AG08396 (cell line): ENCODE measurements around the gene DAPK1.
A peak's percentile ranks its signal among the peaks of the same experiment; 100 is the strongest.

ENCODE experiments used
- DNase-seq: peaks from one replicate; pipeline ENCODE4 v3.0.0; 2012; ENCODE audit warnings: low spot score, mixed read lengths

The DAPK1 gene

DNA sequence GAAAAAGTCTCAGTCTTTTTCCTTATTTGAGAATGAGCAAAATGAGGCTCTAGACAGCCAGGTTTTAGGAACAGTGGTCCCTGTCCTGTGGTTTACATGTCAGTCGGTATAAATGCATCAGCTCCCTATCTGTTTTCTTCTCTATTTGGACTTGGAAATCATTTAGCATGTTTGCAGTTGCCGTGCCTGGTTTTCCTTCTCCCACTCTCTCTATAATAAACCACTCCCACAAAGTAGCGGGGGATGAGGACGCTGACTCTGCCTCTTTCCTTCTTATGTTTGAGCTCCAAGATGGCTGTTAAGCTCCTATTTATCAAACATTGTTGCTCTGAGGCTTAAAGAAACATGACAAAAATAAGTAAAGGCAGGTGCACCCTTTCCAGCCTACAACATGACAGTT lies 171.1 kb downstream of the DAPK1 start:
- DNase-seq: no peak

DNA sequence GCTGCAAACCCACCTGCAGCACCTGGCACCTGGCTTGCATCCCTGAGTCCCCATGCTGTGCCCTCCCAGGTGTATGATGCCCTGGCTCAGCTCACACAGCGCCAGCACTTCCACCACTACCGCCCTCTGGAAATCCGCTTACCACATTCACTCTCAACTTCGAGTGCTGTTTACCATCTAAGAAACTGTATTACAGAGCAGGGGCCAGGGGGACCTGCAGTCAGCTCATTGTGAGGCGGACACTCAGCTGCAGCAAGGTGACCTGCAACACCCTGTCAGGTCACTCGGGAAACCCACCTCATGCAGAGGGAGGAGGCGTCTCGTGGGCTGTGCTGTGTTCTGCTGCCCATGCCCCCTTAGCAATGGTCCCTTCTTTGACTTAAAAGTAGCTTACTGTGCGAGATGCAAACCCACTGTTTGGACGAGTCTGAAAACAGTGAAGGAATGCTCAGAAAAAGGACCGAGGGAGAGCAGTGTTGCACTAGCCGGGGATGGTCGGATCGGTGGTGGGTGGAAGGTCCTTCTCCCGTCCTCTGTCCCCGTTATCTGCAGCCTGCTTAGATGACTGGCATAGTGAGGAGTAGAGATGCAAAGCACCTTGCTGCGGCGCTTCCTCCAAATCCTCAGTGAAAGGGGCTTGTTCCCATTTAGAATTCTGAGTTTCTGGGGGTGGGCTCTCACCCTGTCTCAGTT lies 173.1 kb downstream of the DAPK1 start:
- DNase-seq: no peak

DNA sequence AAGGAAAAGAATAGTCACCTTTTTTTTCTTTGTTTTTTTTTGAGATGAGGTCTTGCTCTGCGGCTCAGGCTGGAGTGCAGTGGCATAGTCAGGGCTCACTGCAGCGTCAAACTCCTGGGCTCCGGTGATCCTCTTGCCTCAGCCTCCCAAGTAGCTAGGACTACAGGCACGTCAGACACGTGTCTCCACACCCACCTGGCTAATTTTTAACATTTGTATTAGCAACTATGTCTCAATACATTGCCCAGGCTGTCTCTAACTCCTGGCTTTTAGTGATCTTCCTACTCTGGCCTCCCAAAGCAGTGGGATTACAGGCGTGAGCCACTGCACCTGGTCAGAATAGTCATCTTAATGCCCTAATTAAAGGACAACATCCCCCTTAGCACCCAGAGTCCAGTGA lies 173.8 kb downstream of the DAPK1 start:
- DNase-seq: no peak

DNA sequence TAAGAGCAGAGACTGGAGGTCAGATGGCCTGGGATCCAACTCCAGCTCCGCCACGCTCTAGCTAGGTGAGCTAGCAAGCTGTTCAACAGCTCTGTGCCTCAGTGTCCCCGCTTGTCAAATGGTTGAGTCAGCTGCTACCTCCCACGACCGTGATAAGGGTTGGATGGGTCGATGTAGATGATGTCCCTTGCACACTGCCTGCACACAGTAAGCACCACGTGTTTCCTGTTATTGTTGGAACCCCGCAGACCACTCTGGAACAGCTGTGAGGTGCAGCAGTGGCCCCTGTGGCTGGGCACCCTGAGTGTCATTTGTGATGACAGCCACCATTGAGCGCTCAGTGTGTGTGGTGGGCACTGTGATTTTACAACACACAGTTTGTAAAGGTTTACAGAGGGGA lies 174.3 kb downstream of the DAPK1 start:
- no peak for DNase-seq

DNA sequence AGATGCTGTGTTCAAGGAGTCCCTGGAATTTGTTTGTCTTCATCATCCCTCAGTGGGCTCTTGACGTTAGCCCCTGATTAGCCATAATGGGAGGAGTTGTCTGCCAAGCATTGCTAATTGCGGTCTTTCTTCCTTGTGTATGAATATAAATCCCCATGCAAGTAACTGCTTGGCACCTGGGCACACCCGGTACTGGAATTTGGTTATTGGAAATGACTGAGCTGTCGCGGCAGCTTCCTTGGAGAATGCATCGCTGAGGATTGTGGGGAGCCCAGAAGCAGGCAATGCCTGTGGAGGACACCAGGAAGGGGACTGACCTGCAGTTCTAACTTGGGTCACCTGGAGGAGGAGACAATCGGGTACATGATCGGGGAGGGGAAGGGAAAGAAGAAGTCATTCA lies 174.9 kb downstream of the DAPK1 start:
- no peak for DNase-seq

DNA sequence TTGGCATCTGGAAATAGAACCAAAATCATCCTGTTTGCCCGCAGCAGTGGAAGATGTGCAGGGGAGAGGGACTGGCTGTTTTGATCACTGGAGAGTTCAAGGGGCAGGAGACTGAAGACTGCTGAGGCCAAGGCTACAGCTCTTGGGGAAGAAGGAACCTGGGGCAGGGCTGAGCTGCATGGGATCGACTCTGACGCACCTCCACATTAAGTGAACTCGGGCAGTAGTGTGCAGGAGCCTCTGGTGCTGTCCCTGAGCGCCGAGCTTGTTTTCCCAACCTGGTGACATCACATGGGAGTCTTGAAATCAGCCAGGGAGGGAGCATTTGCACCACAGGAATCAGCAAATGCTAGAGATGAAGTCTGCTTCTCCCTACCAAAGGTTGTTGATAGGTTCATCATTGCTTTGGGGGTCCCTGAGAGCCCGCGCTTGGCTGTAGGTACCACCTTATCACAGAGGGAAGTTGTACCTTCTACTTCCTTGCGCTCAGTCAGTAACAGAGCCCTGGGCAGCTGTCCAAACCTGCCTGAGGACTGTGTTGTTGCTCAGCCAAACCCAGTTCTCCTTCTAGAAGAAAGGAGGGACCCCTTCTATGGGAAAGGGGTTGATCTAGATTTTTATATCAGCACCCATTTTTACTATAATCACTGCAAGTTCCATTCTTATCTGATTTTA lies 175.9 kb downstream of the DAPK1 start:
- DNase-seq: no peak

DNA sequence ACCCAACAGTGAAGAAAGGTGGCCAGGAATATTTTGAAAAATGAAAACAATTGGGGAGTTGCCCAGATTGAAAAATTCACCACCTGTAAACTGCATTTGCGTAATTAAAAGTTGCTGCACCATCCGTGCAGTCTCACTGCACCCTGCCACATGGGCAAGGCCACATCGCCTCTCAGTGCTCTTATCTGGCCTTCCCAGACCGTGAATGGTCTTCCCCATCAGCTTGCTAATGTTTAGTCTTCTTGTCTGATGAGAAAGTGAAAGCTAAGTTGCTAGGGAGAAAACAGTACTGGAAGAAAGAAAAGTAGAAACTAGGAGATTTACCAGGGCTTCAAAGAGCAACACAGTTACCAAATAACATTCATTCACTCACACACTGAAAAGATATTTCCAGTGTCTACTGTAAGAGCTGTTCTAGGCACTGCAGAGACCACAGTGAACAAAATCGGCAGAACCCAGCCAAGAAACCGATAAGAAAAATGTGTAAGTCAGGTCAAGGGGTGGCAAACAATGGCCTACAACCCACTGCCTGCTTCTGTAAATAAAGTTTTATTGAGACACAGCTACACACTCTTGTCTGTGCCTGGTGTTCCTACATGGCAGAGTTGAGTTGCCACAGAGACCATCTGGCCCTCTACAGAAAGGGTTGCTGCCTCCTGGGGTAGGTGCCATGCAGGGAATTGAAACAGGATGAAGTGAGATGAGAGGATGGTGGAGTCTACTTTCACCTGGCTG lies 177.1 kb downstream of the DAPK1 start:
- no peak for DNase-seq

DNA sequence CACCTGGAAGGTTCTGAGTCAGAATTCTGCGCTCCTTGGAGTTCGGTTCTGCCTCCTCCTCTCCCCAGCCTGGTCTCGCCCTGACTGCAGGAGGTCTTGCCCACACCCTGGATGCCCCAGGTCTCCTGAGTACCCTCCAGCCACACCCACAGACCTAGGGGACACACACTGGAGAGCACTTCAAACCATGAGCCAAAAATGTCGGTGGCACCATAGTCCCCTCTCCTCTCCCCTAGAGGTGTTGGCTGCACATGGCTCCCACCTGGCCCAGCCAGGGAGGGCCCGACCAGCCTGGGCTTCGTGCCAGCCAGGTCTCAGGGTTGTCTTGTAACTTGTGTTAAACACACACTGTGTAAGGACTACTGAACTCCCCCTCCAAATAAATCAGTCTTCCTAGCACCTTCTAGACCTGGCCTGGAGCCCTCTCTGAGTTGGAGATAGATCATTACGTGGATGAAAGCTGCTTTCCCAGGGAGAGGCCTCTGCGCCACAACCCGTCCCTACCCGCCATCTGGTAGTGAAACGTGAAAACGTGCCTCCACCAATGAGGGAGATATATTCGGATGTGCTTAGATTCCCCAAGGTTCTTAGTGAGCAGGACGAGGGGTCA lies 178.3 kb downstream of the DAPK1 start:
- no peak for DNase-seq

DNA sequence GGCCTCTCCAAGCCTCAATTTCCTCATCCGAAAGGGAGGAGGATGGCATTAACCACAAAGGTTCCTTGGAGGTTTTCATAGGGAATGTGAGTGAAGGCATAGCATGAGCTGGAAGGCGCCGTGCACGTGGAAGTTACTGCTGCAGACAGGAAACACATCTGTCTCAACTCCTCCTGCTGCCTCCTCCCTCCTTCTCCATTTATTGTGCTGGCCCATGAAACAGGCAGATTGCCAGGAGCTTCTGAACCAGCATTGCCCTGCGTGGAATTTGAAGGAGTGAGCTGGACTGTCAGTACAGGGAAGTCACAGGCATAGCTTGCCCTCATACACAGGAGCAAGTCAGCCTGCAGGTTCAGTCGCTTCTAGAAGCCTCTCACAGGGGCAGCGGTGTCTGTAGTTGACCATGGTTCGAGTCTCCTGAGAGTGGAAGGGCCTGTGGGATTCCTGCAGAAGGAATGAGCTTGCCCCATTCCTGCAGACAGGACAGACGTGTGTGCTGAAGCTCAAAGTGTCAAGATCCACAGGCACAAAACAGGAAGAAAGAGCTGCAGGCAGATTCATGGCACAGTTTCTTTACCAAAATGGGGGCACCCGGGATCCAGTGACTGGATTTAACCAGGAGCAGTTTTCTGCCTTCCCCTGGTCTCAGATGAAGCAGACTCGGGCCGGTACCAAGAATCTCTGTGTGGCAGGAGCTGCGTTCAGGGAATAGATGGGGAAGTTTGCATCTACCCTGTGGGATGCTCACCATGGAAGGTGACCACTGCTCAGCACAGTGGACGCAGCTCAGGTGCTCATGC lies 179.5 kb downstream of the DAPK1 start:
- DNase-seq: no peak

DNA sequence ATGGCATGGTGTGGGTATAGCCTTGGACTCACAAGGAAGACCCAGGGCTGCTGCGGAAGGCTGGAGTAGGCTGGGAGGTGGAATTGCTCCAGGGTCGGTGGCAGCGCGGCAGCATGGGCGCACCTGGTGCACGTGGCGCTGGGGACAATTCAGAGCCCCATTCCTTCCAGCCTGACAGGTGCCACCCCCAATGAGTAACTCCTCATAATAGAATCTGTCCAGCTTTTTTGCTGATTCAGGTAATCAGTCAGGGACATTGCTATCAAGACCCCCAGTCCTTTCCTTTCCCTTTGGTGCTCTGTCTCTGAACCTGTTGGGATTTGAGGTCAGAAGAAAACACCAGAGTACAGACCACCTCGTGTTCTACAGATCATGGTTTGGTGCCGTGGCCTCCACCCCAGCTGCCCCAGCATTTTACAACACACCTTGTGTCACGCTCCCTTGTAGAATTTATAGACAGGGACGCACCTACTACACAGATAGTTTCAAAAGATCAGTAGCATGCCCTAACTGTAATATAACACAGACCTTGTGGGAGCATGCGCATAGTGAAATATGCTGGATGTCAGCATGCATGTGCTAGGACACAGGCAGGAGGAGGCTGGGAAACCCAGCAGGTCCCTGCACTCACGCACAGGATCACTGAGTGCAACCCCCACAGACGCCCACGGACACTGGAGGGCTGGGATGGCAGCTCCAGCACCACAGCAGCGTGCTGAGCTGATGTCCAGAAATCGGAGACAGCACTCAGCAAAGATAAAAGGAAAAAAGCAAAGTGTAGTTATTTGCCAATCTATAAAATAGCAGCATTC lies 180.3 kb downstream of the DAPK1 start:
- DNase-seq: no peak

DNA sequence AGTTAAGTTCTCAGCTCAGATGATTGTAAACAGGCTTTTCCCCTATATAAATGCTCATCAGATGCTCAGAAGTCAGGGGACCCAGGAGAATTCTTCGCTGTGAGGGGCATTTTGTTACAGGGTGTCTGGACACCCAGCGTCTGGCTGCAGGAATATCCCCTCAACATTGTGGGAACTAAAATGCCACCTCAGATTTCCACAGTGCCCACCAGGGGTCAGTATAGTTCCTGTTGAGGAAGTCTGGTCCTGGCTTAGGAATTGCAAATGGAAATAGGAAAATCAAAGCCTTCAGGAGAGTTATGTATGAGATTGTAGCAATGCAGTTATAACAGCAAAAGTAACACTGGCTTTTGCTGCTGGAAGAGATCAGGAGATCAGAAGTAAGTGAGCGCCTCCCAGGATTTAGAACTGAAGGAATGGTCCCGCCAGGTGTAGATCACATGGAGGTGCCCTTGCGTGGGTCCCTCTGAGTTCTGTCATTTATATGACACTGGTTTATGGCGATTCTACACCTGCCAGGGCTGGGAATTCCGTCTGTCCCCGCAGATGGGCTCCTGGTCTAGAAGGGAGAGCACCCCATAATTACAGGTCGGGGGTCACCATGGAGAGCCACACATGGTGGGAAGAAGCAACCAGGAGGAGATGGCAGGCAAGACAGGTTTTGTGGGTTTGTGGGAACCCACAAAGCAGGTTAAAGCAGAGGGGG lies 181.1 kb downstream of the DAPK1 start:
- DNase-seq: peak; percentile 83

DNA sequence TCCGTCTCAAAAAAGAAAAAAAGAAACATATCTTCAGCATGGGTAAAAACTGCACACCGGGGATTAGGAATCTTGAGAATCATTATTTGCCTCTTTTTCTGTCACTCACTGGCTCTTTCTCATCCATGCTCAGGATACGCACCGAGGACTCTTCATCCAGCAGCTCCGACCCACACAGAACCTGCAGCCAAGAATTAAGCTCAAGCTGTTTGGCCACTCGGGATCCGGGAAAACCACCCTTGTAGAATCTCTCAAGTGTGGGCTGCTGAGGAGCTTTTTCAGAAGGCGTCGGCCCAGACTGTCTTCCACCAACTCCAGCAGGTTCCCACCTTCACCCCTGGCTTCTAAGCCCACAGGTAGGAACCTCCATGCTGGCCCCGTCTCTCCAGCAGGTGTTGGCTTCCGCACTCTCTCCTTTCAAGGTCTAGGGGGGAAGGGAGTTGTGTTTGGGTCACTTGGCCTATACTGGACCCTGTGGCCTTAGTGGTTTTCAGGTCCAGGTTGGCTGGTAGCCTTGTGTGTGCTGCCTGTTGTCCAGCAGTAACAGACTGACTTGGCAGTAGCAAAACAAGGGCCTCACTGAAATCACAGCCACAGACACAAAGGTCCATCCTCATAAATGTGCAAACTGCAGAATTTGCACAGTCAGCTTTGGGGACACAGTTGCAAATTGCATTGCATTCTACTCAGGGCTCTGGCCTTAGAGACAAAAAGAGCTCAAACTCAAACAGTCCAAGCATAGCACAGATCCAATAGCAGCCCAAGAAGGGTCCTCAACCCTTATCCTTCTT lies 183.8 kb downstream of the DAPK1 start:
- DNase-seq: no peak

DNA sequence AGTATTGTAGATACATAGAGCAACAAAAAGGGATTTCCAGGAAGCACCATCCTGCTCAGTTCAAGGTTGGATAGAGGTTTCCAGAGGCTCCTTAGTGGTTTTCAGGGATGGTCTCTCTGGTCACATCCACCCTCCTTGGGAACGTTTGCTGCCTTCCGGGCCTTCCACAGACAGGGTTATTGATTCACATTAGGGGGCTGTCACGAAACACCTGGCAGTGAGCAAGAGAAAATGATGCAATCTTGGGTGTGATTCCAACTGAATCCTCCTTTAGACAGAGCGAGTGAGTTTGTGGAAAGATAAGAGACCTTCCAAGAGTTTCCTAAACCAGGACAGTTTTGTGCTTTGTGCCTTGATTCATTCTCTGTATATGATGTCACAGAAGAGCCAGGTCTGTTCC lies 184.4 kb downstream of the DAPK1 start:
- no peak for DNase-seq

DNA sequence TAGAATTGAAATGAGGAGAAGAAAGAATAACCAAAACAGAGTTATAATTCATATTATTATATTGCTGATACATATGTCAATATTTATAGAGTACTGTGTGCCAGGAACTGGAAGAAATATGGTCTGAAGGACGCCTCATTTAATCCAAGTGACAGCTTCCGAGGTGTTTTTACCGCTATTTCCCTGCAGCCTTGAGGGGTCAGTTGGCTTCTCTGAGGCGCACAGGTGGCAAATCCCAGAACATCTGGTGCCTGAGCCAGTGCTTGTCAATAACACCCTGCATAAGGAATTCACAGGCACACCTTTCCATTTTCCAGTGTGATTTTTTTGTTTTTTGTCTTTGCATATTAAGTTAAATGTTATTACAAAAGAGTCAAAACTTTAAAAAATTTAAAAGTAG lies 185.0 kb downstream of the DAPK1 start:
- DNase-seq: no peak

DNA sequence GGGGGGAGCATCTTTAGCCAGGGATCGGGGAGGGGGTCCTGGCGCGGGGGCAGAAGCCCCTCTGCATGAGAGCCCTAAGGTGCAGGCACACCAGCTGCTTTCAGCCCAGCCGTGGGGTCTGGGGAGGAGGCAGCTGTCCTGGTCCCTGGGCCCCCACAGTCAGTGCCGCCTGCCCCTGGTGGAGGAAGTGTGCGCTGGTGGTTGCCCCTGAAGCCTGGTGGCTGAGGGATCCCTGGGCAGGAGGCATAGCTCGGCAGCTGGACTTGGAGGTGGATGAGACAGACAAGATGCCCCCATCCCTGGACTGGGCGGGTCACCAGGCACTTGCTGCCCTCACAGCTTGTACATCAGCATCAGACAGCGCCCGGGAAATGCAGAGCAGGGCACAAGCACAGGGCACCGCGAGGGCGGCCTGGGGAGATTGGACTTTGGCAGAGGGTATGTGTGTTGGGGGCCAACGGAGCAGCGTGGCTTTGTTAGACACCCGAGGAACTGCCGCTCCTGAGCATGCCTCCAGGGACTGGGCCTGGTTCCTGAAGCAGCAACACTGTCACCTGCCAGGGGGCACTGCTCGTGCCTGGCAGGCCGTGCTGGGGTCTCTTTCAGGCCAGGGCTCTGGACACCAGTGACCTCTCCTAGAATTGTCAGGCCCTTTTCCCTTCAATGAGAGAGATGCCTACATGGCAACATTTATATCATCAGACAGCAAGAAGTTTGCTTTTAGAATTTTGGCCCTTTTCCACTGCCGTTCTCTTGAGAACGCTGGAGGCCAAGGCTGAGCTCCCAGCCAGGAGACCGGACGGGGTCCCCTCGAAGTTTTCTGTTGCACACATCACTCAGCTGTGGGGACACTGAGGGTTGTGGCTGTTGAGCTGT lies 186.3 kb downstream of the DAPK1 start:
- no peak for DNase-seq

DNA sequence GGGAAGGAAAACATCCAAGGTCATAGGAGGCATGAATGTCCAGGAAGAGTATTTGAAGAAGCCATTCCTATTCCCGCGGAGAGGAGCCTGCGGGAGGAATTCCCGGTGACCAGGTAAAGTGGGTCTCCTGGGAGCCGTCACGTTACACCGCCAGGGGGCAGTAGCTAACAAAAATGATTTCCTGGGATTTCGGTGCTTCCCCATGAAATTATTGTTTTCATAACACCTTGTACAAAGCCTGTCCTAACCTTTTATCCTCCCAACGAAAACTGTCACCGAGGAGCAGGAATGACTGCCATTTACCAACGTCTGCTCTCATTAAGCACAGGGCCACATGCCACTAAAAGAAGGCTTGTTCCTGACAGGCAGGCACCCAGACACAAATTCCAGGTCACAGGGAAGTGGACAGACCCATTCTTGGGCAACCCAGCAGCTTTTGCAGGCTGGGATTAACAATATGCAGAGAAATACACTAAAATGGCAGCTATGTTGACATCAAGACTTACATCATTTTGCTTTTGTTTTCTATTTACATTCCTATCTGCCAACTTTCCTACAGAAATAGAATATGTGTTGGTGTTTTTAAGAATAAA lies 187.1 kb downstream of the DAPK1 start:
- DNase-seq: peak; percentile 71

DNA sequence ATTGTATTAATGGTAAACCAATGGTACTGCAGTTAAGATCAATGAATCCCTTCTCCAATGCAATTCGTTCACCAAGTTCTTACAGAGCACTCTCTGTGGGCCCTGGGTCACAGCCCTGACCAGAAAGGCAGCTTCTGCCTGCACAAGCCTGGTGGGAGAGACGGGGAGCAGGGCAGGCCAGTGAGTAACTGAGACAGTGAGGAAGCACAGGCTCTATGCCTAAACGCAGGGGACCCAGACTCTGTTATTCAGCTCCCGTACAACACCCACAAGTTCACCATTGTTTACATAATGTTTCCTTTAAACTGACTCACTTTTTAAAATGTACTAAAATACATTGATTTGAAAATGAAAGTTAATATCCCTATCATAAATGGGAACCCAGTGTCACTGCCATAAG lies 187.8 kb downstream of the DAPK1 start:
- no peak for DNase-seq

DNA sequence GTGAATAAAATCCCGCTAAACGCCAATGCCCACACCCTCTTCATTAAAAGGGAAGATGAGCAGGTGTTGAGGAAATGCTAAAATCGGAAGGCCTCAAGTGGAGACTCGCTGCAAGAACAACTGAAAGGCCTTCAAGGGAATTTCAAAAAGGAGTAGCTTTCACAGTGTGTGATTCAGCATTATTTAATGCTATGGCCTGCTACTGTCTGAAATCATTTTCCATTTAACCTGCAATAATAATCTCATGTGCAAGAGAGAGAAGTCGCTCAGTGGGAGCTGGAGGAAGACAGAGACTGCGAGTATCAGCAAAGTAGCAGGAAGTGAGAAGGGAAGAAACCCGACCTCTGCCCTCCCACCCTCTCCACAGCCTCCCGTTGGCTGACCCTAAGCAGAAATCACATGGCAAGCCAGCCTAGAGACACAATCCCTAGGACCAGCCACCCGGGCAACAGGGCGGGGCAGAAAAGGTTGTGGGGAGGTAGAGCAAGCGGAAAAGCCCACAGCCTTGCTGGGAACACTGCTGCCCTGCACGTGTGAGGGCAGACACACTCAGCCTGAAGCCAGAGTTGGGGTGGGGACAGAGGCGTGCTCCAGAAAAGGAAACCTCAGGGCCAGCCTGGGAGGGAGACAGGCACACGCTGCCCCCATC lies 188.3 kb downstream of the DAPK1 start:
- no peak for DNase-seq
